Activated T-cell treated with anti-CD3 and anti-CD28 coated beads for 4 hours (primary cell): ENCODE data around the gene TXLNB.
"Not testable (repeated sequence)": the region's sequence is repeated elsewhere in the genome, so short reads cannot be mapped to it uniquely, and the experiment has no call there.

Experiments
- DNase-seq: peaks from one replicate; pipeline ENCODE4 v3.0.0-alpha.2; 2020

Gene TXLNB

DNA sequence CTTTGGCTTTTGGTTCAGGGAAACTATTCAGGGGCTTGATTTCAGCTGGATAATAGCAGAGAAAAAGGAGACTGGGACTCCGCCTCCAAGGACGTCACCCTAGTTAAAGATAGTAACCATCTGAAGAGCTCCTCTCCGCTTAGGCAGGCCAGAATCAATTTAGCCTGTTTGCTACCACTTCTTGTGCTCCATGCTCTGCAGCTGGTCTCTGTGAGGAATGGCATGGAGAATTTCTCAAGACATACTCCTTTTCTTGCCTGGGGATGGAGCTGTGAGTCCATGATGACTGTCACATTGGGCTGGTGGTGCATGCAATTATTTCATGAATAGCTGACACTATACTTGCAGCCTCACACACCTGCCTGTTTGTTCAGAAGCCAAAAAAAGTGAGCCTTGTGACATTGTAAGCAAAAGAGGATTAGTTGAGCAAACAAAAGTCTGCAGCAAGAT lies 61.4 kb downstream of the TXLNB start:
- DNase-seq, result no peak

DNA sequence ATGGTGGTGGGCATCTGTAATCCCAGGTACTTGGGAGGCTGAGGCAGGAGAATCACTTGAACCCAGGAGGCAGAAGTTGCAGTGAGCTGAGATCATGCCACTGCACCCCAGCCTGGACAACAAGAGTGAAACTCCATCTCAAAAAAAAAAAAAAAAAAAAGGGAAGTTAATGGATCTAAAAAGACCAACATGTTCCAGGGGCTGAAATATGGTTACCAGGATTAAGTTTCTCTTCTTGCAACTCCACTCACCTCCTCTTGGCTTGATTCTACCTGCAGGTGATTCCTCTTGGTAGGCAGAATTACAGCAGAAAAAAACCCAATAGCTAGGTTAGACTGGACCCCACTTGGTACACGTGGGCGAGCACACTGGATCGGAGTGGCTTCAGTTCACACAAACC lies 63.4 kb downstream of the TXLNB start:
- not testable (repeated sequence) for DNase-seq

DNA sequence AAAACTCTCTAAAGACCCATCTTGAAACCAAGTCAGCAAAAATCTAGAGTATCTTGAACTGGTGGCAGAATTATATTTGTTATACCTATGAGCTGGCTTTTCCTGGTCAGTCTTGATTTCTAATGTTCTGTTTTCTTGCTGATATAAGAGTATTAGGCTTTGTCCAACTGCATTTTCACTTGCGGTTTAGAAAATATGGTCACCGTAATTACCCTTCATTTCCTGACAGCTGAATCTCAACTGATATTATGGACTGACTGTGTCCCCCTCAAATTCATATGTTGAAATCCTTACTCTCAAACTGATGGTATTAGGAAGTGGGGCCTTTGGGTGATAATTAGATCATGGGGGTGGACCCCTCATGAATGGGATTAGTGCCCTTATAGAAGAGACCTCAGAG lies 72.1 kb downstream of the TXLNB start:
- no peak for DNase-seq

DNA sequence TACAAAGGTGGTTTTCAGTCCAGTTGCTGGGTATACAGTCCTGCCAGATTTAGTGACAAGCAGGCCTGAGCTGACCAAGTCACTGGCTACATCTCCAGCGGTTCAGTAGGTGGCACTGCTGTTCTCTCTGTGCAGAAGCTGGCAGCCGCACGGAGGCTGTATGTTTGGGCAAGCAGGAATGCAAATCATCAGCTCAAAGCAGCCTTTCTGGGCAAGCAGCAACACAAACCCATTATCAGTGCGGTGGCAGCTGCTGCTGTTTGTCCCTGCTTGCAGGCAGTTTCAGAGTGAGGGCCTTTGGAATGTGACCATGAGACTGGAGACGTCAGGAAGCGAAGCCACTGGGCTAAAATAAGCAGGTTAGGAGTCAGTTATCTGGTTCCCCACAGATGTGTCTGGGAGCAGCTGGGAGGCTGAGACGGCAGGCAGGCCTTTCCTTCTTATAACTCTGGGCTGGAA lies 72.5 kb downstream of the TXLNB start:
- DNase-seq, result peak; percentile 57

DNA sequence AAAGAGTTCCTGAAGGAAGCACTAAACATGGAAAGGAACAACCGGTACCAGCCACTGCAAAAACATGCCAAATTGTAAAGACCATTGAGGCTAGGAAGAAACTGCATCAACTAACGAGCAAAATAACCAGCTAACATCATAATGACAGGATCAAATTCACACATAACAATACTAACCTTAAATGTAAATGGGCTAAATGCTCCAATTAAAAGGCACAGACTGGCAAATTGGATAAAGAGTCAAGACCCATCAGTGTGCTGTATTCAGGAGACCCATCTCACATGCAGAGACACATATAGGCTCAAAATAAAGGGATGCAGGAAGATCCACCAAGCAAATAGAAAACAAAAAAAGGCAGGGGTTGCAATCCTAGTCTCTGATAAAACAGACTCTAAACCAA lies 79.3 kb downstream of the TXLNB start:
- DNase-seq, result not testable (repeated sequence)

DNA sequence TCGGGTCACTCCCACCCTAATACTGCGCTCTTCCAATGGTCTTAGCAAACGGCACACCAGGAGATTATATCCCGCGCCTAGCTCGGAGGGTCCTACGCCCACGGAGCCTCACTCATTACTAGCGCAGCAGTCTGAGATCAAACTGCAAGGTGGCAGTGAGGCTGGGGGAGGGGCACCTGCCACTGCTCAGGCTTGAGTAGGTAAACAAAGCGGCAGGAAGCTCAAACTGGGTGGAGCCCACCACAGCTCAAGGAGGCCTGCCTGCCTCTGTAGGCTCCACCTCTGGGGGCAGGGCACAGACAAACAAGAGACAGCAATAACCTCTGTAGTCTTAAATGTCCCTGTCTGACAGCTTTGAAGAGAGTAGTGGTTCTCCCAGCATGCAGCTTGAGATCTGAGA lies 81.0 kb downstream of the TXLNB start:
- DNase-seq, result not testable (repeated sequence)

DNA sequence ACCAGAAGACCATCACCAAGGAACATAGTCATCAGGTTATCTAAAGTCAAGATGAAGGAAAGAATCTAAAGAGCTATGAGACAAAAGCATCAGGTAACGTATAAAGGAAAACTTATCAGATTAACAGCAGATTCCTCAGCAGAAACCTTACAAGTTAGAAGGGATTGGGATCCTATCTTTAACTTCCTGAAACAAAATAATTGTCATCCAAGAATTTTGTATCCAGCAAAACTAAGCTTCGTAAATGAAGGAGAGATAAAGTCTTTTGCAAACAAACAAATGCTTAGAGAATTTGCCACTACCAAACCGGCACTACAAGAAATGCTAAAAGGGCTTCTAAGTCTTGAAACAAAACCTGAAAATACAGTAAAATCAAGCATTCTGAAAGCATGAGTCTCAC lies 86.0 kb downstream of the TXLNB start:
- DNase-seq, result no peak

DNA sequence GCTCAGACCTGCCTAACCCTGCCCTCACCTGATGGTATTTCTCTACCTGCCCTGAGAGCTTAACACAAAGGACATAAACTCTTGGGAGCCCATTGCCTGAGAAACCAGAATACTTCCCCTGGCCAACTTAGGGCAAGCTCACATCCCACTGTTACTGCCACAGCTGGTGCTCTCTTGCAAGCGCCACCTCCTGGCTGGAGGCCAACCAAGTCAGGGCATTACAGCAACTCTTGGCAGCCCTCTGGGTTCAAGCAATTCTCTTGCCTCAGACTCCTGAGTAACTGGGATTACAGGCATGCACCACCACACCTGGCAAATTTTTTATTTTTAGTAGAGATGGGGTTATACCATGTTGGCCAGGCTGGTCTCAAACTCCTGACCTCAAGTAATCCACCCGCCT lies 86.8 kb downstream of the TXLNB start:
- no peak for DNase-seq

DNA sequence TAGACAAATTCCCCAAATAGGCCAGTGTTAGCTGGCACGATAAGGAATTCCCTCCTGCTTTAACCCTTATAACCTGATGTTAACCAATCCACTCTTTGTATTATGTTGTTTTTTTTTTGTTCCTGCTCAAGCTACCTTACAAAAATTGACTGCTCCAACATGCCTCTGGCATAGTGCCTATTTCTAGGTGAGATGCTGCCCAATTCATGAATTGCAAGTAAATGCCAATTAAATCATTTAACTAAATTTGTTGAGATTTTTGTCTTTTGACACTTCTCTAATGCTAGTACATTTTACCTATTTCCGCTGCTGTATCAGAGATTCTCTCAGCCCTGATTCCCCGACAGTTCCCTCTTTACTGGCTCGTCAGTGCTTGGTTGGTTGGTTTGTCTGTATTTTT lies 90.4 kb downstream of the TXLNB start:
- DNase-seq, result no peak

DNA sequence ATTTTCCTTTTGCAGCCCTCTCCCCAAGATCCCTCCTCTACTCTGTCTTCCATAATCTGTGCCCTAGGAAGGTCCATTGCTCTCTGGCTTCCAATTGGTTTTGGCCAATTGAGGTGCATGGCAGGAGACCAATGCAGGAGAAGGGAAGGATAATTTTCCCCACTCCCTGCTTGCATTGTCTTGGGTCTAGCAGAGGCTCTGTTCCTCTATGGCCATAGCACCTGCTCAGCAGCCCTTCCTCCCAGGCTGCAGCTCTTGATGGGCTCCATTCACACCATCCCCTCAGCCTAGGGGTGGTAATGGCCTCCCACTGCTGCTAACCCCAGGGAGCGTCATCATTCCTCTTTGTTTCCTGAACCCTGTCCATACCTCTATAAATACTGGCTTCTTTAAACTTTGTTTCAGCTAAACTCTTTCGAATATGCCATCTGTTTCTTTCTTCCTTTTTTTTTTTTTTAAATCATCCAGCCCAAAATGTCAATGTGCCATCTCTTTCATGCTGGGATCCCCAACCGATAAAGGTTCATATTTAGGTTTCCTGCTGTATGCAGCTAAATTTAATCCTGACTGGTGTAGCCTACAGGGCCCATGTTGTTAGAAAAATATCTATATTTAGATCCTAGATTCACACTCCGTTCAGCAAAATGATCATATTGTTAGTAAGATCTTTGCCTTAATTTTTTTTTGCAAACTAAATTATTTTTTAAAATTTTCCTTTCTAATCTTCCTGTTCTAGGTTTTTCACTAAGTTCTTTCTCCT lies 93.1 kb downstream of the TXLNB start:
- no peak for DNase-seq

DNA sequence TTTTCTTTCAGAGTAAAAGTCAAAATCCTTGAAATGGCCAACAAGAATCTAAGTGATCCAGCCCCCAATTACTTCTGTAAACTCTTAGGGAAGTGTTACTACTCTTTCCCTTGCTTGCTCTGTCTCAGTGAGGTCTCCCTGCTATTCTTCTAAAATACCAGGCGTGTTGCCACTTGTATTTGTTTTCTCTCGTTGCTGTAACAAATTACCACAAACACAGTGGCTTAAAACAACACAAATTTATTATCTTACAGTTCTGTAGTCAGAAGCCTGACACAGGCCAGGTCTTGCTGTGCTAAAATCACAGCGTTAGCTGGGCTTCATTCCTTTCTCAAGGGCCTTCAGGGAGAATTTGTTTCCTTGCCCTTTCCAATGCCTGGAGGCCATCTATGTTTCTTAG lies 97.1 kb downstream of the TXLNB start:
- DNase-seq, result no peak
